GM18505 (cell line): Measurements from ENCODE around the gene INSIG1.

ENCODE experiments used
- ATAC-seq: cut with Tn5 transposase; IDR thresholded peaks from one replicate; pipeline ENCODE4 v1.9.1; 2021; ENCODE audit not compliant: unreplicated experiment
- POLR2A ChIP-seq: IDR thresholded peaks from 4 replicates; pipeline ENCODE4 v1.6.1; 2011; ENCODE audit warnings: borderline replicate concordance; ENCODE audit not compliant: insufficient read depth, insufficient read length; ENCODE audit errors: extremely low read depth

Gene INSIG1

GRCh38 chr7:155353256-155353897, 55.7 kb downstream of the INSIG1 start:
- no peak for ATAC-seq
- no peak for TF ChIP-seq POLR2A

DNA sequence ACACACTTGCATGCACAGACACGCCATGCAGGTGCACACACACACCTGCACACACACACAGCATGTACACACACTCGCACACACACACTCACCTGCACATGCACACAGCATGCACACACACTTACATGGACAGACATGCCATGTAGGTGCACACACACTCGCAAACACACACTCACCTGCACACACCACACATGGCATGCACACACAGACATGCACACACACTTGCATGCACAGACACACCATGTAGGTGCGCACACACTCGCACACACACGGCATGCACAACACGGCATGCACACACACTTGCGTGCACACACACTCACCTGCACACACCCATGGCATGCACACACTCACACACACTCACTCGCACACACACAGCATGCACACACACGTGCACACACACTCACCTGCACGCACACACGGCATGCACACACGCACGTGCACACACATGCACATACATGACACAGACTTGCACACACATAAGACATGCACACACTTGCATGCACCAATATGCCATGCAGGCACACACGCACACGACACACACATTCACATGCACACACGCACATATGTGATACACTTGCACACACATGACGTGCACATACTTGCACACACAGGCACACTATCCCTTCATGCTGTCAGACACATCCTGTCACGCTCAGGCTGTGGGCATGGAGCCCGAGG, 56.8 kb downstream of the INSIG1 start:
- TF ChIP-seq POLR2A: no peak
- ATAC-seq: no peak

- no peak for TF ChIP-seq POLR2A
- no peak for ATAC-seq
These were observed 57.5 kb downstream of the INSIG1 start for GRCh38 chr7:155355176-155355575.

DNA sequence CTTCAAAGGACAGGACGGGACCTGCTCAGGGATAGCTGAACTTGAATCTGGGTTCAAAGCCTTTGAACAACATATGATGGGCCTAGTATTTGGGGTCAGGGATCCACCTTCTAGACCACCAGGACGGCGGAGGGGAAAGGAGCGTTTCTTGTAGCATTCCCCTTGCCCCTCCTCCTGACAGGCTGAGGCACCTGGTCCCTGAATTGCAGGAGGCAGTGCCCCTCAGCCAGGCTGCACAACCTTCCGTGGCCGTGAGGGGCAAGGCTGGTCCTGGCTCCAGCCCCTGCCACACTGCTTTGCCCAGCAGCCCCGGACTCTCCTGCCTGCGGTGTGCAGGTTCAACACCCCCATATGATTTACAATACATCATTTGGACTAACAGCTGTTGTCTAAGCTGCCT, 58.1 kb downstream of the INSIG1 start:
- no peak for TF ChIP-seq POLR2A
- no peak for ATAC-seq

DNA sequence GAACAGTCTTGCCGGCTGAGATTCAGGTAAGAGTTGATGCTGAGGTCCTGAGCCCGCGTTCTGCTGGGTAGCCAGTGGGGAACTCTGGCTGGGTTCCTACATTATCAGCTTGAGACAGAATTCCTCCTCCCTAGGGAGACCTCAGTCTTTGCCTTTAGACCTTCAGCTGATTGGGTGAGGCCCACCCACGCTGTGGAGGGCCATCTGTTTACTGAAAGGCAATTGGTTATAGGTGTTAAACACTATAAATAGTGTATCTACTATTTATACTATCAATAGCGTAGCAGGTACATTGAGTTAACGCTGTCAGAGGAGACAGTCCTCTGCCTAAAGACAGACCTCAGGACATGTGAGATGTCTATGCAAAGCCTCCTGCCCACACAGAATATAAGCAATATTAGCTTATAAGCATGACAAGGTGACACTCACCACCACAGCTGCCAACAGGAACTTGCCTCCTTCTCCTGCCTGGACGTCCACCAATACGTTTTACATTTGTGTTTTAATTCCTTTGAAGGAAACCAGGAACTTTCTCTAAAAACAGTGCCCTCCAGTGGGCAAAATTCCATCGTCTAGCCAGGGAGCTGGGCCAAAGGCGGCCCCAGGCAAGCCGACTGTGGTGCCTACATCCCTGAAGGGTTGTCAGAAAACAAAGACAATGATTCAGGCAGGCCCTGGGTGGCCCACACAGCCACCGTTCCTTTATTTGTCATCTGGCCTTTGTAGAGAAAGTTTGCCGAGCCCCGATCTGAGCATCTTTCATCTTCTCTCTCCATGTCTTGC, 58.8 kb downstream of the INSIG1 start:
- ATAC-seq: no peak

GRCh38 chr7:155357573-155358041, 59.9 kb downstream of the INSIG1 start:
- TF ChIP-seq POLR2A: no peak
- no peak for ATAC-seq

More for the DNA sequence above, 58.8 kb downstream of the INSIG1 start:
- no peak for TF ChIP-seq POLR2A

DNA sequence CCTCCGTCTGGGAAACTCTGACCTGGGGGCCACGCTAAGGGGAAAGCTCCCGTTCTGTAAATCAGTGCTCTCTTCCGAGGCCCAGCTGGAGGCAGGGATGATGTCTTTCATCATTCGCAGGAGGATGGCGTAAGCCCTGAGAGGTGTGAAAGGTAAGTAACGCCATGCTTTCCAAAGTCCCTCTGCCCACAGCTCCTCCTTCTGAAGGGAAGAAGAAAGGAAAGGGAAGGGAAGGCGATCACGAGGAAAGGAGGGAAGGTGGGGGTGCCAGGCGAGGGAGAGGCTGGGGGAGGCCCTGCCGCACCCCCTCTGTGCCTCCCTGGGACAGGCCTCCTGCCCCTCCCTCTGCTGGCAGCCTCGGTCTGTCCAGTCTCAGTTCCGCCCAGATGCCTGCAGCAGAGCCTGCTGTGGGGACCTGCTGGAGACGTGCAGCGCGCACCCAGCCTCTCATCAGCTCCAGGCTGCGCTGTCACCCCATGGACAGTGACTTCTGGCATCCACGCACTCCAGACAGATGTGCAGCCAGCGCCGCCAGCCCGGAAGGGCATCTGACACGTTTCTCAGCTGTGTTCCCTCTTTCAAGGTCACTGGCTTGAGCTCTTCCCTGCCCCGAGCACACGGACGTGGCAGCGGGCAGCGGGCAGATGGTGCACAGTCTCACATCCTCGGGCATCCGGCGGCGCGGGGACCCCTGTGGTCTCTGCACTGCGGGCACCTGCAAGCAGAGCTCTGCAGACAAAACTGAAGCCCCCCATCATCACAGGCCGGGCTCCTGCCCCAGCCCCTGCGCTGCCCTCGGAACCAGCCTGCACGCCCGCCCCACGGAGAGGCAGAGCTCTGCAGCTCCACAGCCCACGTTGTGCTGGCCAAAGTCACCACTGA, 60.6 kb downstream of the INSIG1 start:
- TF ChIP-seq POLR2A: no peak
- no peak for ATAC-seq

DNA sequence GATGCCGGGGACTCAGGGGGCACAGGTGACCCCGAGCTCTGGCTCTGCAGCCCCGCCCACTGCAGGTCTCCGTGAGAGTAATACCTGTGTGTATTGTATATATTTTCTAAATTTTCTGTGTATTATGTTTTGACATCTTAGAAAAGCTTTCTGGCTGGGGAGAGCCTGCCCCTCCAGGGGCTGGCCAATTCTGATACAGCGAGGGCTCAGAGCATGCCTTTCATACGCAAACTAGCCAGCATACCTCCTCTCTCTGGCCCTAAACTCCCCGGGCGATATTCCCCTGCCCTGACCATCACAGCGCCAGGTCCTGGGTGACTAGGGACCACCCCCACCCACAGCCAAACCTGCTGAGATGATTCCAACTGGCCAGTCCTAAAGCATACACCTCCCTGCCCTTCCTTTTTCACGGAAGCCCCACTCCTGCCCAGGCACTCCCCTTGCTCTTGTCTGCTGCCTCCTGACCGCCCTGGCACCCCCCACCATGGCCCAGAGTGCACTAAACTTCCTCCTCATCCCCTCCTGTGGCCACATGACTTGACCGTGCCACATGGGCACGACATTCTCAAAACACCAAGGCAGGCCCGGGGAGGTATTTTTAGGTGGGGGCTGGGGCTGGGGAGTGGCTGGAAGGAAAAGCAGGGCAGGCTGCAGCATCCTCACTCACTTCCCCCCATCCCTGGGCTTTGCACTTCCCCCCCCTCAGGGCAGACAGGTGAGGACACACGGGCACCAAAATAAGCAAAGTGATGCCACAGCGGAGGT, 61.5 kb downstream of the INSIG1 start:
- no peak for TF ChIP-seq POLR2A
- no peak for ATAC-seq
